NCI-H460 (cell line): ENCODE data around the gene SH3GLB1. TPM values are rescaled to one million over a fixed set of nuclear protein-coding genes. Genes with fewer than 3 reads are reported as not detected.
A peak's percentile ranks its signal among the peaks of the same experiment; 100 is the strongest.
"Not testable (repeated sequence)": the region's sequence is repeated elsewhere in the genome, so short reads cannot be mapped to it uniquely, and the experiment has no call there.

ENCODE experiments used
- DNase-seq: peaks from one replicate; pipeline ENCODE4 v3.0.0-alpha.2; 2016; ENCODE audit warnings: low read depth; ENCODE audit errors: extremely low read depth
- polyA plus RNA-seq: library from polyadenylated mRNA; depleted of rRNA; stranded (reverse); fragments of >200 nt; gene quantifications from 2 replicates; pipeline ENCODE4 v1.2.3, GENCODE V29; 2014; cell fraction: nucleus; rRNA removed
- total RNA-seq: library from RNA; depleted of rRNA; stranded (reverse); fragments of >200 nt; shearing (Covaris generic); gene quantifications from 2 replicates; pipeline ENCODE4 v1.2.3, GENCODE V29; 2014; rRNA removed

SH3GLB1 gene
- total RNA-seq, result 22.1 and 25.0 TPM in 2 replicates
- 8.9 and 12.0 TPM in 2 replicates for polyA plus RNA-seq

DNA sequence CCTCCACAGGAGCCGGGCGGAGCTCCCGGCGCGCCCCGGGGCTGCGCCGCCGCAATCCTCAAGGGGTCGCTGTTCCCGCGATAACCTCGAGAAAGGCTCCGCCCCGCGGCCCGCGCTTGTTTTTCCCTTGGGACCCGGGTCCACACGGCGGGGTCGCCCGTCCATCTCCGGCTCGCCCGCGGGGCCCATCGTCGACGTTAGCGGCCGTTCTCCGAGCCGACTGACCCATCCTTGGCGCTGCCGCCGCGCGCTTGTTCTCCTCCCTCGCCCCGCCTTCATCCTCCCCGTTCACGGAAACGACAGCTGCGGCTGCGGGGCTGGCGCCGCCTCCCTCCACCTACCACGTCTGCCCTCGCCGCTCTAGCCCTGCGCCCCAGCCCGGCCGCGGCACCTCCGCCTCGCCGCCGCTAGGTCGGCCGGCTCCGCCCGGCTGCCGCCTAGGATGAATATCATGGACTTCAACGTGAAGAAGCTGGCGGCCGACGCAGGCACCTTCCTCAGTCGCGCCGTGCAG, at the start of gene SH3GLB1:
Gene SH3GLB1 (plus strand): TSS at position 119 of the 514 bp plus-strand sequence. CDS start 324 bp downstream, at position 443.
- peak; percentile 72 for DNase-seq

GRCh38 chr1:86658381-86658780, 46.0 kb upstream of the SH3GLB1 start:
- DNase-seq, result not testable (repeated sequence)

- no peak for DNase-seq
These were observed 38.0 kb upstream of the SH3GLB1 start for GRCh38 chr1:86666368-86666767.

DNA sequence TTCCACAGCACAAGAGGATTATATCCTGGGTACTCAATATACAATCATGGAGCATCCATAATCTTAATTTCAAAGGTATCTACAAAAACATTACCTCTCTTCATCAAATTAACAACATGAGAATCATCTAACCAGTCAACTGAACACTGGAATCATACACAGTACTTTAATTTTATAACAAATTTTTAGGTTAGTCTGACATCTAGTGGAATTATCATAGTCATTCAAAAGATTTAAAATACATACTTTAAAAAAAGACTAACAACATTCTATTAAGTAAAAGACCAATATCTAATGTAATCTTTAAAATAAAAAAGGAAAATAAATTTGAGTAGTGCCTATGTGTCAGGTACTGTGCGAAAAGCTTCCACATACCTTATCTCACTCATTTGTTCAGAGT, 16.8 kb upstream of the SH3GLB1 start:
- peak; percentile 6 for DNase-seq

DNA sequence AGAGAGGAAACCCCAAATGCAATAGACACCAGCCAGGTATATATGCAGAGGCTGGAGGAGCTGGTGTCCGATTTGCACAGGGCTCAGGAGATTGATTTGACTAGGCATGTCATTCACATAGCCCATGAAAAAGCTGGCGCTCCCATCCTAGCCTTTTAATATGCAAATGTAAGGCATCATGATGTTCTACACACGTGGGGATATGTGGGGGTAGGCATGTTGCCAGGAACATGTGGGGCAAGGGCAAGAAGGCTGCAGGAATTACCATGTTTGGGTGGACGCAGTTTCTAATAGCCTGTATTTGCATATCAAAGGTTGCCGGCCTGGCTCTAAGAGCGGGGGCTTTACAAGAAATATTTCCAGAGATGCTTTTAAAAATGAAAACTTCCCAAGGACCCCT, 11.7 kb upstream of the SH3GLB1 start:
- no peak for DNase-seq

DNA sequence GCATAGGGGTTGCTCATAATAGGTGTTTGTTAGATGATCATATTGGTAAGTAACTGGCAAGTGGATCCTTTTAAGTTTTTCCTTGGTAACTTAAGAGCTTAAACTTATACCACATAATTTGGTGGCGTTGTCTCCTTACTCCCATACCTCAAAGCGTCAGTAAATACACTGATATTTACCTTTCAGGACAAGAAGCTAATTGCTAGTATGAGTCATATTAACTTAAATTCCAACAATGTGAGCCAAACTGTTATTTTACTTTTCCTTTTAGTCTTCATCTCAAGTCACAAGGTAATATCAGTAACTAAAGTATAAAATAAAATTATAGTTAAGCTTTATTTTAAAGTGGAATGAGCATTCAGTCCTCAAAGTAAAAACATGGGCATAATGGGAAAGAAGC, 9.0 kb upstream of the SH3GLB1 start:
- DNase-seq, result no peak

DNA sequence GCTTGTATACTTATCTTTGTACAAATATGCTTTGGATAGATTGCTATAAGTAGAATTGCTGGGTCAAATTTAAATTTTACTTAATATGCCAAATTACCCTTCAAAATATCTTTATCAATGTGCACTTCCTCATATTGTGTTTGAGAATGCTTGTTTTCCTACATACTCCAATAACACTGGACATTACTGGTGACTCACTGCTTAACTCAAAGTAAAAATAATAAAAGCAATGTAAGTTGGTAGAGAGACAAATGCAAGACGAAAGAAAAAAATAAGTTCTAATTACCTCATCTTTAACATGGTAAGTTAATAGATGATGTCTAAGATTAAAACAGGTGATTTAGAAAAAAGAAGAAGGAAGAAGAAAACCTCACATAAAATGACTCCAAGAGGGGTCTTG, 7.9 kb upstream of the SH3GLB1 start:
- no peak for DNase-seq

- no peak for DNase-seq
These were observed 5.2 kb upstream of the SH3GLB1 start for GRCh38 chr1:86699186-86699585.

GRCh38 chr1:86701731-86702130, 2.6 kb upstream of the SH3GLB1 start:
- DNase-seq, result no peak

DNA sequence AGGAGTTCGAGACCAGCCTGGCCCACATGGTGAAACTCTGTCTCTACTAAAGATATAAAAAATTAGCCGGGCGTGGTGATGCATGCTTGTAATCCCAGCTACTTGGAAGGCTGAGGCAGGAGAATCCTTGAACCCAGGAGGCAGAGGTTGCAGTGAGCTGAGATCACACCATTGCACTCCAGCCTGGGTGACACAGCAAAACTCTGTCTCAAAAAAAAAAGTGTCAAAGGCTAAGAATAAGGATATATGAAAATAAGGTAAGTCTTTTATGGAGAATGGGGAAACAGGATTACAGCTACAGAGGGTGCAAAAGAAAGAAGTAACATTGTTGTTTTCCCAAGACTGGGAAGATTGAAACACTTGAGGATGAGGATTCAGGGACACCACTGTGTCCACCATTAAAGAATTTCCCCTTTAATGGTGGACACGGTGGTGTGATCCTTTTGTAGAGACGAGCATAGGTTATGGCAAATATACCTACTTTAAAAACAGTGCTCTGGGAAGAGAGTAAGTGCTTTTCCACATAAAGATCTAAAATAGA, 1.4 kb upstream of the SH3GLB1 start:
- DNase-seq, result not testable (repeated sequence)

- DNase-seq, result peak; percentile 4
These were observed 499 bp upstream of the SH3GLB1 start for GRCh38 chr1:86703696-86704457.

- peak; percentile 18 for DNase-seq
These were observed 742 bp downstream of the SH3GLB1 start for GRCh38 chr1:86704972-86705664.

- no peak for DNase-seq
These were observed 1.2 kb downstream of the SH3GLB1 start for GRCh38 chr1:86705665-86705985.

GRCh38 chr1:86706018-86706635, 1.8 kb downstream of the SH3GLB1 start:
- no peak for DNase-seq

DNA sequence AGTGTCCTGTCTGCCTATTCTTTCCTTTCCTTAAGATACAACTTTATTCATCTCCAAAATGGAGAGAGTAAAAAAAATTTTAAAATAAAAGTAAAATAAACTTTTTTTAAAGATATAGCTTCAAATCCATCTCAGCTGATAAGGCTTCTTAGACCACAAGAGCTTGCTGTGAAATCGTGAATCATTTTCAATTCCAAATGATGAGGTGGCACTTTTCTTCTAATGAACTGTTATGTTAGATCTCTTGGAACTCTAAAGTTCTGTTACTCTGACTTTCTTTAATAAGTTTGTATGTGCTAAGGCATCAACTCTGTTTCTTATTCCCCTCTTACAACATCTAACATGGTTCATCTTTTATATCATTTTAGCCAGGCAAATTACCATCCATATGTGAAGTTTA, 4.5 kb downstream of the SH3GLB1 start:
- DNase-seq, result no peak

DNA sequence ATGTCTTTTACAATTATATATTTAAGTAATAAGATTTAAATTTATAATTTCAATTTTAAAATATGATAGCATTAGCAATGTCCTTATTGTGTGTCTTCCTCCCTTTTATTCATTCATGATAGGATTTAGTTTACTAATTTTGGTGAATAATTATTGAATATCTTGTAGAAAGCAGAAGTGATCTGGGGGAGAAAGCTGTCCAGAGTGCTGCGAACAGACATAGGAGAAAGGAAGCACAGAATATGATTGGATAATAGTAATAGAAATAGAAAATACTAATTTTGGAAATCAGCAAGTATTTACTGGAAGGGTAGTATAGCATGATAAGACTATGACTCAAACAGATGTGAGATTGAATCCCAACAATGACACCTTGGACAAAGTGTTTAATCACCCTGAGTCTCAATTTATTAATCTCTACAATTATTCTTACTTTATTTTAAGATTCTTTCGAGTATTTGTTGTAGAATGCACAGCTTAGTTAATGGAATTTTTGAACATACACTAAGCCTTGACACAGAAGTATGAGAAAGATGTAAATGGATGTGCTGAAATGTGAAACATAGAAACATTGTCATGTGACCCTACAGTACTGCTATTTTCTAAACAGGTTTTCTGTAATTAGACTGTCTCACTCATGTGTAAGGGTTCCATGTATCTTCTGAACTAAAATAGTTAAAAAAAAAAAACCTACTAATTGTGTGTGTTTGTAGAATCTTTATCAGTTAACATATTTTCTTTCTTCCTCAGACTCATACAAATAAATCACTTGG, 7.9 kb downstream of the SH3GLB1 start:
- no peak for DNase-seq

DNA sequence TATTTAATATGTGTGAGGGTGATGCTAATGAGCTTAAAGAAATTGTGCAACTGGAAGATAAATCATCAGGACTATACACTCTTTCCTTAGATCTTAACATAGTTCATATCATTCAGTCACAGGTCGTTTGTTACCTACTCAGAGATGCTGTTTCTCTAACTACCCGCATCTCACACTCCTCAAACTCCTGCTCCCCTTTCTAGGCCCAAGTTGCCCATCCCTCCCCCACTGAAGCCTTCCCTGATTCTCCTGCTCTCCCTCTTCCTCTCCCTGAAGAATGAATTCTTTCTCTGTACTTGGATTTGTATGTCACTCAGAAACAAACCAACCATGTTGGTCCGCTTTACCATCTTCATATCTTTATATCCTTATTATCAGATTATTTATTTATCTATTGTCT, 9.1 kb downstream of the SH3GLB1 start:
- DNase-seq, result no peak

- no peak for DNase-seq
These were observed 9.8 kb downstream of the SH3GLB1 start for GRCh38 chr1:86714159-86714558.

DNA sequence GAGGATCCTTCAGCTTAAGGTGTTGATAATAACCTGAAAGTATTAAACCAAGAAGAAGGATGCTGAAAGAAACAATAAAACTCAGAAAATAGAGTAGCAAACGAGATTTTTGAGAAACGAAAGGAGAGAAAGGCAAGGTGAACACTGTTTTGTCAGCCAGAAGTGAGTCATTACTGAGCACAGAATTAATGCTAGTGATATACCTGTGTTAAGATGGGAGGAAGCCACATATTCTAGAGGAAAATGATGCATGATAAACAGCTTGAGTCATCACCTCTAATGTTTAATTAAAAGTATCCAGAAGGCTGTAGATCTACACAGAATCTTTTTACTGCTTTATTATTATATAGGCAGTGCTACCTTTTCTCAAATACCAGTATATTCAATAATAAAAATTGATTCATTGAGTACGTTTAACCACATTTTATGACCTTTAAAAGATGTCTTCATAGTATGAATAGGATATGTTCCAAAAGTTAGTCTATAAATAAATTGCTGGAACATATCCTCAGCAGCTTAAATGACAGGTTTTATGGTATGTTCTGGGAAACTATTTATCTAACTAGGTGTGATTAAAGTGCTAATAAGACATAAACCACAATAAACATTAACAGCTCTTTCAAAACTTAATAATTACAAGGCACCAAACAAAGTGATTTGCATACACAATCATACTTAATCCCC, 10.3 kb downstream of the SH3GLB1 start:
- DNase-seq, result no peak

GRCh38 chr1:86718786-86719185, 14.4 kb downstream of the SH3GLB1 start:
- DNase-seq, result no peak
